Glutamatergic neuron (in vitro differentiated cells): ENCODE results near the gene IFI44L. TPM values are rescaled to one million over a fixed set of nuclear protein-coding genes. Genes with fewer than 3 reads are reported as not detected.

Experiments
- DNase-seq: peaks from one replicate; pipeline ENCODE4 v3.0.0; 2022
- H3K27ac Mint-ChIP-seq: one replicate; pipeline ENCODE4 v1.8.0; 2020; ENCODE audit warnings: mild to moderate bottlenecking, mixed read lengths, inconsistent platforms; ENCODE audit not compliant: unreplicated experiment
- H3K27me3 Mint-ChIP-seq: one replicate; pipeline ENCODE4 v1.8.0; 2020; ENCODE audit warnings: mild to moderate bottlenecking, moderate library complexity, mixed read lengths, inconsistent platforms; ENCODE audit not compliant: unreplicated experiment
- H3K36me3 Mint-ChIP-seq: one replicate; pipeline ENCODE4 v1.8.0; 2020; ENCODE audit warnings: mild to moderate bottlenecking, mixed read lengths, inconsistent platforms; ENCODE audit not compliant: unreplicated experiment
- H3K4me1 Mint-ChIP-seq: one replicate; pipeline ENCODE4 v1.8.0; 2020; ENCODE audit warnings: mild to moderate bottlenecking, low read depth, mixed read lengths, inconsistent platforms; ENCODE audit not compliant: unreplicated experiment
- H3K4me3 Mint-ChIP-seq: one replicate; pipeline ENCODE4 v1.8.0; 2020; ENCODE audit warnings: mild to moderate bottlenecking, mixed read lengths, inconsistent platforms; ENCODE audit not compliant: unreplicated experiment
- H3K9me3 Mint-ChIP-seq: one replicate; pipeline ENCODE4 v1.8.0; 2020; ENCODE audit warnings: mild to moderate bottlenecking, moderate library complexity, mixed read lengths, inconsistent platforms; ENCODE audit not compliant: unreplicated experiment
- CTCF ChIP-seq: fragments of 200-600 bp; sonication (generic); IDR thresholded peaks from one replicate; pipeline ENCODE4 v1.5.0; 2021; ENCODE audit not compliant: partially characterized antibody, unreplicated experiment
- total RNA-seq: library from RNA; stranded (reverse); fragmentation: NEBNext Ultra II Directional; extraction: Animal tissue kit (Norgen Biotek cat#: 25700); gene quantifications from one replicate; pipeline ENCODE4 v1.2.1, GENCODE V29; 2021; ENCODE audit not compliant: unreplicated experiment

IFI44L gene
- total RNA-seq, 1 donor from 2014 or later: not detected

GRCh38 chr1:78591971-78592370 is 28.3 kb upstream of the IFI44L start:
- Mint-ChIP-seq H3K4me1 (no peaks in the 10 kb centered on the region), H3K9me3 (peaks cover 3% of the 10 kb centered on the region), H3K36me3 (no peaks in the 10 kb centered on the region), H3K4me3 (no peak overlapping the region), H3K27ac (no peak overlapping the region), H3K27me3 (no peaks in the 10 kb centered on the region)
- DNase-seq: no peak
- no peak for TF ChIP-seq CTCF

- Mint-ChIP-seq H3K27me3 (no peaks in the 10 kb centered on the region), H3K27ac (no peak overlapping the region), H3K9me3 (peaks cover 3% of the 10 kb centered on the region), H3K36me3 (no peaks in the 10 kb centered on the region), H3K4me3 (no peak overlapping the region), H3K4me1 (no peaks in the 10 kb centered on the region)
- no peak for DNase-seq
- TF ChIP-seq CTCF: no peak
Observed at GRCh38 chr1:78599294-78599693, 21.0 kb upstream of the IFI44L start.

- Mint-ChIP-seq H3K27me3 (no peaks in the 10 kb centered on the region), H3K4me1 (no peaks in the 10 kb centered on the region), H3K9me3 (no peaks in the 10 kb centered on the region), H3K27ac (no peak overlapping the region), H3K4me3 (no peak overlapping the region), H3K36me3 (no peaks in the 10 kb centered on the region)
- no peak for TF ChIP-seq CTCF
- DNase-seq: no peak
Observed at GRCh38 chr1:78601068-78601467, 19.2 kb upstream of the IFI44L start.

- Mint-ChIP-seq H3K36me3 (no peaks in the 10 kb centered on the region), H3K4me1 (no peaks in the 10 kb centered on the region), H3K27ac (no peak overlapping the region), H3K9me3 (no peaks in the 10 kb centered on the region), H3K4me3 (no peak overlapping the region), H3K27me3 (no peaks in the 10 kb centered on the region)
- DNase-seq: no peak
- no peak for TF ChIP-seq CTCF
Observed at GRCh38 chr1:78603206-78603605, 17.0 kb upstream of the IFI44L start.

- Mint-ChIP-seq H3K9me3 (no peaks in the 10 kb centered on the region), H3K4me1 (no peaks in the 10 kb centered on the region), H3K4me3 (no peak overlapping the region), H3K27me3 (no peaks in the 10 kb centered on the region), H3K27ac (no peak overlapping the region), H3K36me3 (no peaks in the 10 kb centered on the region)
- DNase-seq: no peak
- TF ChIP-seq CTCF: no peak
Observed at GRCh38 chr1:78604643-78605042, 15.6 kb upstream of the IFI44L start.
